DND-41 (cell line): ENCODE results near the gene MORN1.

ENCODE experiments used
- CTCF ChIP-seq: IDR thresholded peaks from 2 replicates; pipeline ENCODE4 v1.5.1; 2012; ENCODE audit warnings: borderline replicate concordance, low read length, moderate library complexity, mild to moderate bottlenecking; ENCODE audit not compliant: poor library complexity, severe bottlenecking; ENCODE audit errors: extremely low read depth
- EZH2 ChIP-seq: IDR thresholded peaks from 3 replicates; pipeline ENCODE4 v1.6.1; 2012; ENCODE audit warnings: borderline replicate concordance, low read depth, mild to moderate bottlenecking, moderate library complexity, low read length, inconsistent platforms; ENCODE audit not compliant: severe bottlenecking

GRCh38 chr1:2296614-2297013 is 94.7 kb downstream of the MORN1 start:
- no peak for TF ChIP-seq CTCF
- no peak for TF ChIP-seq EZH2
